ENCODE measurements around the gene TRIM46.

The TRIM46 gene

GRCh38 chr1:155195201-155196102 lies 21.8 kb downstream of the TRIM46 start:
- DNase-seq = no peak
- H3K27ac ChIP-seq (ENCODE audit: low read length) = no peak overlapping the region
- no peaks in the 10 kb centered on the region for H3K9me3 ChIP-seq (replicated peaks; ENCODE audit: insufficient read depth, low read length)
- H3K4me2 ChIP-seq (ENCODE audit: low read depth, low read length) = peak overlapping the region; percentile 97; the same call in 1 of the 2 replicates
- no peaks in the 10 kb centered on the region for H4K20me1 ChIP-seq (ENCODE audit: insufficient read depth, low read length)
- no peaks in the 10 kb centered on the region for H3K9me2 ChIP-seq (replicated peaks; ENCODE audit: insufficient read depth, low read length)
- peaks cover 71% of the 10 kb centered on the region for H3K27me3 ChIP-seq (replicated peaks; ENCODE audit: insufficient read depth, low read length)
- H3K9ac ChIP-seq (ENCODE audit: low read length) = no peak overlapping the region
- TF ChIP-seq CTCF (IDR thresholded peaks at IDR 0.05; ENCODE audit: low read length) (no peak), EZH2phosphoT487 (IDR thresholded peaks at IDR 0.05; ENCODE audit: low read length) (no peak), EZH2 (optimal IDR thresholded peaks at IDR 0.05; ENCODE audit: low read depth, low read length) (no peak)
- H3K79me2 ChIP-seq (ENCODE audit: low read length) = no peaks in the 10 kb centered on the region
- no peak overlapping the region for H3K4me3 ChIP-seq (ENCODE audit: low read length)
- H3K4me1 ChIP-seq (ENCODE audit: low read length) = peaks cover 15% of the 10 kb centered on the region; the same call in 1 of the 2 replicates
- H2AFZ ChIP-seq (ENCODE audit: low read length) = no peak overlapping the region; the same call in 1 of the 2 replicates
- no peaks in the 10 kb centered on the region for H3F3A ChIP-seq (ENCODE audit: insufficient read depth, low read length)
- H3K36me3 ChIP-seq (replicated peaks; ENCODE audit: insufficient read depth, low read length) = no peaks in the 10 kb centered on the region

DNA sequence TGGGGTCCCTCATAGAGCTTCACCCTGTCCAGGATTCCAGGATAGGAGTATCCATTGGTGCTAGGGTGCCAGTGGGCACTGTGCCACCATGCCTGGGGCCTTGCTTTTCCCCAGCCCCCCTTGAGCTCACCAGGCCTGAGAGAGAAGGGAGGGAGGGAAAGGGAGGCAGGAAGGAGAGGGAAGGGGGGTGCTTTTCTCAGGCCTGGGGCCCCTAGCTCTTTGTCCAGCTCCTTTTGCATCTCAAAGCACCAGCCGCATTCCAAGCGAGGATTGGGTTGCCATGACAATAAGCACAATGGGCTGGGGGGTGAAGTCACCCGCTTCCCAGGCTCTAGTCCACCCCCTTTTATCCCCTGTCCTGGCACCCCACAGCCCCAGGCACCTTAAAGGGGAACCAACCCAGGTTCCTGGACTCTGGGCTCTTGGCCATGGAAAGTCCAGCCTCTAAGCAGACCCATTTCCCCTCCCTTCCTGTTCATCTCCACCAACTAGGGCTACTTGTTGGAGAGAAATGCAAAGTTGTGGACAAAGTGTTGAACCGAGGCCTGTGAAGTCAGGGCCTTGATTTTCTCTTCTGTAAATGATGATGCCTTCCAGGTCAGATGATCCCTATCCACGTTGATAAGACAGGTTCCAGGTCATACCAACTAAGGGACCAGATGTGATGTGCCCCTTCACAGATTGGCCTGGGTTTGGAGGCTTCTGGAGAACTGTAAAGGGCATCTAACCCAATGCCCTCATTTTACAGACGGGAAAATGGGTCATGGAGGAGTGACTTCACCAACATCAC lies 22.6 kb downstream of the TRIM46 start:
- H3K27me3 ChIP-seq (replicated peaks; ENCODE audit: insufficient read depth, low read length) = peaks cover 79% of the 10 kb centered on the region
- no peaks in the 10 kb centered on the region for H4K20me1 ChIP-seq (ENCODE audit: insufficient read depth, low read length)
- H3K4me2 ChIP-seq (ENCODE audit: low read depth, low read length) = no peak overlapping the region
- no peaks in the 10 kb centered on the region for H3K9me2 ChIP-seq (replicated peaks; ENCODE audit: insufficient read depth, low read length)
- H3K9me3 ChIP-seq (replicated peaks; ENCODE audit: insufficient read depth, low read length) = no peaks in the 10 kb centered on the region
- H3K4me3 ChIP-seq (ENCODE audit: low read length) = no peak overlapping the region
- H3K4me1 ChIP-seq (ENCODE audit: low read length) = peaks cover 15% of the 10 kb centered on the region; the same call in 1 of the 2 replicates
- no peak overlapping the region for H3K9ac ChIP-seq (ENCODE audit: low read length)
- TF ChIP-seq EZH2phosphoT487 (IDR thresholded peaks at IDR 0.05; ENCODE audit: low read length) = no peak
- TF ChIP-seq EZH2 (optimal IDR thresholded peaks at IDR 0.05; ENCODE audit: low read depth, low read length) = no peak
- TF ChIP-seq CTCF (IDR thresholded peaks at IDR 0.05; ENCODE audit: low read length) = no peak
- no peak overlapping the region for H3K27ac ChIP-seq (ENCODE audit: low read length)
- no peak overlapping the region for H2AFZ ChIP-seq (ENCODE audit: low read length)
- H3F3A ChIP-seq (ENCODE audit: insufficient read depth, low read length) = no peaks in the 10 kb centered on the region
- no peaks in the 10 kb centered on the region for H3K79me2 ChIP-seq (ENCODE audit: low read length)
- no peaks in the 10 kb centered on the region for H3K36me3 ChIP-seq (replicated peaks; ENCODE audit: insufficient read depth, low read length)
- DNase-seq = no peak

DNA sequence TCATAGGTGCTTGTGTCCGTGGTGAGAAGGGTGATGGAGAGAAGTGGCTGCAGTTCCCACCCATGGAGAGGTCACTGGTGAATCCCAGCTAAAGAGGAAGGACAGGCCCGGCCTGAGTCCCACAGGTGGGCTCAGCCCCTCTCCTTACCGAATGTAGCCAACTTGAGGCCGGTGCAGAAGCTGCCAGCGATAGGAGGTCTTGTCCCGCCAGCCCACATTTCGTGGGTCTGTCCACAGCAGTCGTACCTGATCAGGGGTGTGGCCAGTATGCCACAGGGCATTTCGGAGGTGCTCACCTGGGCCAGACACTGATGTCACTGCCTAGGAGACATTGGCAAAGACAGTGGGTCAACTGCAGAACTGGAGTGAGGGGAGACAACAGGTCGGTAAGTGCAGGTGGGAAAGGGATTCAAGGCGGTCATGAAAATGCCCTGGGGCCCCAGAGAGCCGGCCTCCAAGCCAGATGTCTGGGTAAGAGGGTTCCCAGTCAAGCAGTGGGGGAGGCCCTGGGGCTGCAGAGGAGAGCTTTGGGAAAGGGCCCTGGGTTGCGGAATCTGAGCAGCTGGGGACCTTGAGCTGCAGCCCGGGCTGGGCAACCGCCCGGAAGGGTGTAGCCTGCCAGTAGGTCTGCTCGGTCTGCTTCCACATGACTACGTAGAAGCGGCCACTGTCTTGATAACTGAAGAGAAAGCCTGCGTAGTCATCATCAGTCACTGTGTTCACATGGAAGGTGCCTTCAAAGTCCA lies 23.4 kb downstream of the TRIM46 start:
- Histone ChIP-seq H3K36me3 (replicated peaks; ENCODE audit: insufficient read depth, low read length) (no peaks in the 10 kb centered on the region), H3K4me3 (ENCODE audit: low read length) (no peak overlapping the region), H3K27me3 (replicated peaks; ENCODE audit: insufficient read depth, low read length) (peaks cover 83% of the 10 kb centered on the region), H3F3A (ENCODE audit: insufficient read depth, low read length) (no peaks in the 10 kb centered on the region), H3K9ac (ENCODE audit: low read length) (no peak overlapping the region), H3K79me2 (ENCODE audit: low read length) (no peaks in the 10 kb centered on the region), H3K4me2 (ENCODE audit: low read depth, low read length) (no peak overlapping the region), H3K9me2 (replicated peaks; ENCODE audit: insufficient read depth, low read length) (no peaks in the 10 kb centered on the region), H2AFZ (ENCODE audit: low read length) (no peak overlapping the region), H4K20me1 (ENCODE audit: insufficient read depth, low read length) (no peaks in the 10 kb centered on the region), H3K9me3 (replicated peaks; ENCODE audit: insufficient read depth, low read length) (no peaks in the 10 kb centered on the region), H3K4me1 (ENCODE audit: low read length) (peaks cover 15% of the 10 kb centered on the region; the same call in 1 of the 2 replicates), H3K27ac (ENCODE audit: low read length) (no peak overlapping the region)
- TF ChIP-seq EZH2phosphoT487 (IDR thresholded peaks at IDR 0.05; ENCODE audit: low read length) = no peak
- no peak for TF ChIP-seq CTCF (IDR thresholded peaks at IDR 0.05; ENCODE audit: low read length)
- no peak for TF ChIP-seq EZH2 (optimal IDR thresholded peaks at IDR 0.05; ENCODE audit: low read depth, low read length)
- no peak for DNase-seq
